ENCODE results near the gene AMZ1.
A peak's percentile ranks its signal among the peaks of the same experiment; 100 is the strongest.

The AMZ1 gene

GRCh38 chr7:2687881-2688318 lies at the start of gene AMZ1:
AMZ1 (plus strand) TSS chr7:2688202; CDS start chr7:2700452, 12,250 bp downstream.
- no peak for DNase-seq (ENCODE audit: low spot score)

GRCh38 chr7:2638224-2638991 lies 49.6 kb upstream of the AMZ1 start:
- DNase-seq (ENCODE audit: low spot score): no peak

DNA sequence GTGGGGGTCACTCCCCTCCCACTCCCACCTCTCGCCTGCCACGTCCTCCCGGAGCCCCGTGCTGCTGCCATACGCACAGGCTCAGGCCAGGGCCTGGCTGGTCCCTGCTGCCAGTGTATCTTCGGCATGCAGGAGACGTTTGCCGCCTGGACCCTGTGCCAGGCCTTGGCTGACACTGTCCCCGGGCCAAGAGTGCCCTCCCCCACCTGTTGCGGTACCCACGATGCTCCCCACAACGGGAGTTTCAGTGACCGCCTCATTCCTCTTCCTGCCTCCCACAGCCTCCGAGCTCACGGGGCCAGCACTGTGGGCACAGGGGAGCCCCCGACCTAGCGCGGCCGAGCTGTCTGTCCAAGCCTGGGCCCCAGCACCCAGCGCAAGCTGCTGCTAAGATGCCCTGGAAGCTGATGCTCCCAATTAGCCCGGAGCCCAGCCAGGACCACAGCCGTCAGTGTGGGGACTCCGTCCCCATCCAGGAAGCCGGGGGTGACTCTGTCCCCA lies 48.8 kb upstream of the AMZ1 start:
- DNase-seq (ENCODE audit: low spot score): no peak

DNA sequence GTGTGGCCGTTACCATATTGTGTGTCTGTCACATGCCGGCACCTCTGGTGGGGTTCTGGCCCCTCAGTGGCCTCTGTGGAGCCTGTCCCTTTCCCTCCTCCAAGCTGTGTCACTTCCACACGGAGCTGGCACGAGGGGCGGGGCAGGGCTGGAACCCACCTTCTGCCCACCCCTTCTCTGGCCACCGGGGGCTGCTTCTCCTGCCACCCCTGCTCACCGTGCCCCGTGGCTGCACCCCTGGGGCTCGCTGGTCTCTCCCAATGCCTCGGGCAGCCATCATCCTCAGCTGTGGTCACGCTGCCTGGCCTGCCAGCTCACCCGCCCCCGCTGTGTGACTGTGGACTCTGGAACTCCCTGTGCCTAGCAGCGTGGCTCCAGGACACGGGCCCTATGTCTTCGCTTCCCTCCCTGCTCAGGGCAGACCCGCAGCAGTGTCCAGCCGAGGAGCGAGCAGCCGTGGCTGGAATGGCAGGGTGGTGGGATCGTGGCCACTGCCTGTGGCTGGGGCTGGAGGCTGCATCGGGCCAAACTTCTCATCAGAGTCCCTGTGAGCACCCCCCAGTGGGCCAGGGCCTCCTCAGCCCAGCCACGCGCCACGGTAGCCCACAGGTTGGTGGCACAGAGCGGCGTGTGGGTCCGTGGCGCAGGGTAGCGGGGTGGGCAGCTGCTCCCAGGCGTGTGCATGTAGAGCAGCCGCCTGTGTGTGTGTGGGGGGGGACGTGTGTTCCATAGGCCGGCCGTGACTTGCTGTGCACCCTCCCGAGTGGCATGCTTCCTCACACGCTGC lies 48.1 kb upstream of the AMZ1 start:
- DNase-seq (ENCODE audit: low spot score): no peak

DNA sequence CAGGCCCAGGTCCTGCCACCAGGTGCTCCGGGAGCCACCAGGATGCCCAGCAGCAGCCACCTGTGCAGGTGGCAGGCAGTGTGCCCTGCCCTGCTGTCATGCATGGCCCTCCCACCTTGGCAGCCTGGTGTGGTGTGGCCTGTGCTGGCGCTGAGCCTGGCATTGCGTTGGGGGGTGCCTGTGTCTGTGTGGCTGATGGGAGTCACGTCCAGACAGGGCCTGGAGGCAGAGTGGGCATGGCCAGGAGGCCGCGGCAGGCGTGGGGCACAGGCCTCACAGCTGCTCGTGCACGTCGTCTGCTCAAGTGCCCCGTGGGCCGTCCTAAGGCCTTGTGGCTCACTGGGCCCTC lies 47.5 kb upstream of the AMZ1 start:
- no peak for DNase-seq (ENCODE audit: low spot score)

GRCh38 chr7:2640846-2641316 lies 47.1 kb upstream of the AMZ1 start:
- DNase-seq (ENCODE audit: low spot score): no peak

- DNase-seq (ENCODE audit: low spot score): peak; percentile 89
These were observed 46.3 kb upstream of the AMZ1 start for GRCh38 chr7:2641406-2642393.

- no peak for DNase-seq (ENCODE audit: low spot score)
These were observed 44.4 kb upstream of the AMZ1 start for GRCh38 chr7:2643386-2644219.

- DNase-seq (ENCODE audit: low spot score): no peak
These were observed 43.8 kb upstream of the AMZ1 start for GRCh38 chr7:2644220-2644561.

GRCh38 chr7:2644562-2645273 lies 43.3 kb upstream of the AMZ1 start:
- no peak for DNase-seq (ENCODE audit: low spot score)

DNA sequence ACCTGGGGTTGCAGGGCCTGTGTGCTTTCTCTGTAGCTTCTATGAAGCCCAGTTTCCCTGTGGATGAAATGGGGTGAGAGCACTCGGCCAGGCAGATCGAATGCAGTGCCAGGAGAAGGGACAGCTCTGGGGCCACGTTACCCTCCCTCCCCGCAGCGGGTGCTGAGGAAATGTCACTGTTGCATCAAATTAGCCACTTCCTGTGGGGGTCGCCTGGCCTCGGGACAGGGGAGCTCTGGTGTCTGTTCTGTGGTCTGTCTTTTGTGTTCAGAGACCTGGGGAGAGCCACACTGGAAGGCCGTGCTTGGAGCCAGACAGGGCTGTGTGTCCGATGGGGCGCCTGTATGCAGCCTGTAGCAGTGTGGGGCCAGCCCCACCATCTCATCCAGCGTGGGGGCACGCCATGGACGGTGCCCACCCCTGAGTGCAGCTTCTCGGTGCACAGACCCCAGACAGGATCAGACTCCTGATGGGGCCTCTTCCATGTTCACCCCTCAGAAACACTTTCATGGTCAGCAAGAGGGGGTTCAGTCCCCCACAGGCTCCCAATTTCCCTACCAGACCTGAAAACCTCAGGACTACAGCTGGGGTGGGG lies 42.6 kb upstream of the AMZ1 start:
- no peak for DNase-seq (ENCODE audit: low spot score)

GRCh38 chr7:2646336-2646679 lies 41.7 kb upstream of the AMZ1 start:
- no peak for DNase-seq (ENCODE audit: low spot score)

DNA sequence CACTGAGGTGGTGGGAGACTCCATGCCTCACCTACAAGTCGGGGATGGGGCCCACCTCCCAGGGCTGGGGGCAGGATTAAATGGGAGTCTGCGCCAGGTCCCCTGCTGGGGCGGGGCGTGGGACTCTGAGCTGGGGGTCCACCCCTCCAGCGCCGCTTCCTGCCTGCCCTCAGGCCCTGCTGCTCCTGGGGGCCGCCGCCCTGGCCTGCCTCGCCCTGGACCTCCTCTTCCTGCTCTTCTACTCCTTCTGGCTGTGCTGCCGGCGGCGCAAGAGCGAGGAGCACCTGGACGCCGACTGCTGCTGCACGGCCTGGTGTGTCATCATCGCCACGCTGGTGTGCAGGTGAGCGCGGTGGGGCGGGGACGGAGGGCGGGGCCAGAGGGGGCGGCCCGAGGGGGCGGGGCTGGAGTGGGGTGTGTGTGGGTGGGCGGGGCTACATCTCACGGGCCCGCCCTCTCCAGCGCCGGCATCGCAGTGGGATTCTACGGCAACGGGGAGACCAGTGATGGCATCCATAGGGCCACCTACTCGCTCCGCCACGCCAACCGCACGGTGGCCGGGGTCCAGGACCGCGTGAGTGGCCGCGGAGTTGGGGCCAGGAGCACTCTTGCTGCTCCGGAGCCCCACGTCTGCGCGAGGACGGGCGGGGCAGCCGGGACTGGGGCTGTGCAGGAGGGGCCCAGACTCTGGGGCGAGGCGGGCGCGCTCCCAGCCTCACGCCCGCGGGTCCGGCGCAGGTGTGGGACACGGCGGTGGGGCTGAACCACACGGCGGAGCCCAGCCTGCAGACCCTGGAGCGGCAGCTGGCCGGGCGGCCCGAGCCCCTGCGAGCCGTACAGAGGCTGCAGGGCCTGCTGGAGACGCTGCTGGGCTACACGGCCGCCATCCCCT lies 41.1 kb upstream of the AMZ1 start:
- no peak for DNase-seq (ENCODE audit: low spot score)

- DNase-seq (ENCODE audit: low spot score): no peak
These were observed 40.3 kb upstream of the AMZ1 start for GRCh38 chr7:2647594-2648172.

DNA sequence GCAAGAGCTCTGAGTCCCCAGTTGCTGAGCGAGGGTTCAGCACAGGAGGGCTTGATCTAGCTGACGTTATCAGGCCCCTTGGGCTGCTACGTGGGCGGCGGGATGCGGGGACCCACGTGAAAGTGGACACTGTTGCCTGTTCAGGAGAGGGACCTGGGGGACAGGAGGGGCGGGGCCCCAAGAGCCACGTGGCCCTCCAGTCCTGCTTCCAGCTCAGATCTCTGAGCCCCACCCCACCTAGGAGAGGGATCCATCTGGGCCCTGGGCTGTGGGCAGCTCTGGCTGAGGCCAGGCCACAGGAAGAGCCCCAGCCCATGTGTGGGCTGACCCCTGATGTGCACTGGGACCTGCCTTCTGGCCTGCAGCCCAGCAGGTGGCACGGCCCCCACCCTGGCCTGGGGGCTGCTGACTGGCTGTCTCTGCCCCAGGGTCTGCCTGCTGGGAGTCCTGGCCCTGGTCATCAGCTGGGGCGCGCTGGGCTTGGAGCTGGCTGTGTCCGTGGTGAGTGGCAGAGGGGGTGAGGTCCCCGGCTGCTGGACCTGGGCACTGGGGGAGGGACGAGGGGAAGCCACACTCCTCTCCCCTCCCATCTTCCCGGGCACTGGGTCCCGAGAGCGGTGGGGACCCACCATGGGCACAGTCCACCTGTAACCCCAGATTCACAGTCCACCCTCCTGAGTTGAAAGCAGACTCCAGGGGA lies 38.7 kb upstream of the AMZ1 start:
- DNase-seq (ENCODE audit: low spot score): no peak

DNA sequence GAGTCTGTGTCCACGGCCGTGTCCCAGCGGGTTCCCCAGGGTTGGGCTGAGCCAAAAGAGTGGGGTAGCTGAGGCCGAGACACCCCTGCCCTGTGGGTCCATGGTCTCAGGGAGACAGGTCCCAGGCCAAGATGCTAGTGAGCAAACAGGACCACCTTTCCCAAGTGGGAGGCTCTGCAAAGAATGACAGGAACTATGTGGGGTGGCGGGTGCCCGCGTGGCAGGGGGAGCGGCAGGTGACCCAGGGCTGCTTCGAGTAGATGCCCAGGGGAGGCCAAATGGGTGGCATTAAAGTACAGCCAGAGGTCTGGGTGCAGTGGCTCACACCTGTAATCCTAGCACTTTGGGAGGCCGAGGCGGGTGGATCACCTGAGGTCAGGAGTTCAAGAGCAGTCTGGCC lies 38.0 kb upstream of the AMZ1 start:
- DNase-seq (ENCODE audit: low spot score): no peak

DNA sequence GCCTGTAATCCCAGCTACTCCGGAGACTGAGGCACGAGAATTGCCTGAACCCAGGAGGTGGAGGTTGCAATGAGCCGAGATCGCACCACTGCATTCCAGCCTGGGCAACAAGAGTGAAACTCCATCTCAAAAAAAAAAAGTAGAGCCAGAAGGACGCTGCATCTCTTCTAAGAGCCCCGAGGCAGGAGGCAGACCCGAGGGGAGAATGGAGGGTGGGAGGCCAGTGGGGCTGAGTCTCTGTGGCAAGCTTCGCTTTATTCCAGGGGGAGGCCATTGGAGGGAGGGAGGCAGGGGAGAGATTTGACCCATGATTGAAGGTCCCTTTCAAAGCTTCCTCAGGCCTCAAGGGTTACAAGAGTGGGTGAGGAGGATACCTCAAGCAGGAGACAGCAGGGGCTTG lies 37.6 kb upstream of the AMZ1 start:
- no peak for DNase-seq (ENCODE audit: low spot score)

- no peak for DNase-seq (ENCODE audit: low spot score)
These were observed 36.7 kb upstream of the AMZ1 start for GRCh38 chr7:2651336-2651735.
